Mesothelial cell of epicardium (in vitro differentiated cells): ENCODE measurements around the gene PARG. TPM values are rescaled to one million over a fixed set of nuclear protein-coding genes. Genes with fewer than 3 reads are reported as not detected.

Experiments used
- DNase-seq, 2 experiments: peaks; one replicate each; pipeline ENCODE4 v3.0.0; 2021; ENCODE audit warnings: low spot score in 2 of 2; ENCODE audit not compliant: unreplicated experiment in 2 of 2
- H3K27ac Mint-ChIP-seq: 2 replicates; pipeline ENCODE4 v1.8.0; 2021; ENCODE audit warnings: mixed read lengths
- H3K27me3 Mint-ChIP-seq: 2 replicates; pipeline ENCODE4 v1.8.0; 2021; ENCODE audit warnings: low read depth, mixed read lengths
- H3K36me3 Mint-ChIP-seq: 2 replicates; pipeline ENCODE4 v1.8.0; 2021; ENCODE audit warnings: mixed read lengths
- H3K4me1 Mint-ChIP-seq: 2 replicates; pipeline ENCODE4 v1.8.0; 2021; ENCODE audit warnings: mixed read lengths
- H3K4me3 Mint-ChIP-seq: 2 replicates; pipeline ENCODE4 v1.8.0; 2021; ENCODE audit warnings: mild to moderate bottlenecking, moderate library complexity, mixed read lengths
- H3K9me3 Mint-ChIP-seq: 2 replicates; pipeline ENCODE4 v1.8.0; 2021; ENCODE audit warnings: mixed read lengths
- total RNA-seq: library from RNA; stranded (reverse); gene quantifications from 3 replicates; pipeline ENCODE4 v1.2.1, GENCODE V29; 2021
- TF ChIP-seq, protein P1 (sequence below): fragments of 200-600 bp; sonication (generic); IDR thresholded peaks from one replicate; pipeline ENCODE4 v1.5.0; 2021; ENCODE audit warnings: antibody characterized with exemption; ENCODE audit not compliant: unreplicated experiment

Gene PARG
- total RNA-seq, 1 donor from 2014 or later, result 50.1 TPM

DNA sequence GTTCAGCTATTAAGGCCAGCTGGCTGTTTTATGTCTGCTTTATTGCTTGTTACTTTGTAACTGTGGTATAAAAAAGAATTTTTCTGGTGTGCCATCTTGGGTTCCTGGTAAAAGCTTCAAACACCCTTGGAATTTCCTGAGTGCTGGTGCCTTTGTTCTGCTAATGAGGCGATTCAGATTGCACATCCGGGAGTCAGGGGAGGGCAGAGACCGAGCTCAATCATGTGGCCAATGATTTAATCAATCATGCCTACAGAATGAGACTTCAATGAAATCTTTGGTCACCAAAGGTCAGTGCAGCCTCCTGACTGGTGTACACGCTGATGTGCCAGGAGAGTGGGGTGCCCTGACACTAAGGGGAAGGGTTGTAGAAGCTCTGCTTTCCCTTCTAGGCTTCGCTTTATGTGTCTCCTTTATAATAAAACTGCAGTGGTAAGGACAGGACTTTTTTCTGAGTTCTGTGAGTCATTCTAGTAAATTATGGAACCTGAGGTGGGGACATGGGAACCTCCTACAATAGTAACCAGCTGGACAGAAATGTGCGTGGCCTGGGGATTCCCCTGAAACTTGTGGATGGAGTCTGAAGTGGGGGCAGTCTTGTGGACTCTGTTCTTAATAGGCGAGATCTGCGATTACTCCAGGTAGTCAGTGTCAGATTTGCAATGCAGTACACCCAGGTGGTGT lies 110.3 kb downstream of the PARG start:
- peaks cover 15% of the 10 kb centered on the region for H3K36me3 Mint-ChIP-seq
- TF ChIP-seq, protein P1, sequence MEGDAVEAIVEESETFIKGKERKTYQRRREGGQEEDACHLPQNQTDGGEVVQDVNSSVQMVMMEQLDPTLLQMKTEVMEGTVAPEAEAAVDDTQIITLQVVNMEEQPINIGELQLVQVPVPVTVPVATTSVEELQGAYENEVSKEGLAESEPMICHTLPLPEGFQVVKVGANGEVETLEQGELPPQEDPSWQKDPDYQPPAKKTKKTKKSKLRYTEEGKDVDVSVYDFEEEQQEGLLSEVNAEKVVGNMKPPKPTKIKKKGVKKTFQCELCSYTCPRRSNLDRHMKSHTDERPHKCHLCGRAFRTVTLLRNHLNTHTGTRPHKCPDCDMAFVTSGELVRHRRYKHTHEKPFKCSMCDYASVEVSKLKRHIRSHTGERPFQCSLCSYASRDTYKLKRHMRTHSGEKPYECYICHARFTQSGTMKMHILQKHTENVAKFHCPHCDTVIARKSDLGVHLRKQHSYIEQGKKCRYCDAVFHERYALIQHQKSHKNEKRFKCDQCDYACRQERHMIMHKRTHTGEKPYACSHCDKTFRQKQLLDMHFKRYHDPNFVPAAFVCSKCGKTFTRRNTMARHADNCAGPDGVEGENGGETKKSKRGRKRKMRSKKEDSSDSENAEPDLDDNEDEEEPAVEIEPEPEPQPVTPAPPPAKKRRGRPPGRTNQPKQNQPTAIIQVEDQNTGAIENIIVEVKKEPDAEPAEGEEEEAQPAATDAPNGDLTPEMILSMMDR, result no peak
- H3K4me1 Mint-ChIP-seq, result peaks cover 18% of the 10 kb centered on the region
- H3K9me3 Mint-ChIP-seq, result no peaks in the 10 kb centered on the region
- no peak overlapping the region for H3K4me3 Mint-ChIP-seq
- no peaks in the 10 kb centered on the region for H3K27me3 Mint-ChIP-seq
- no peak for DNase-seq
- no peak overlapping the region for H3K27ac Mint-ChIP-seq

GRCh38 chr10:49830846-49831245 lies 111.0 kb downstream of the PARG start:
- Mint-ChIP-seq H3K36me3 (peaks cover 19% of the 10 kb centered on the region), H3K4me3 (no peak overlapping the region), H3K9me3 (no peaks in the 10 kb centered on the region), H3K27ac (no peak overlapping the region), H3K4me1 (peaks cover 18% of the 10 kb centered on the region), H3K27me3 (no peaks in the 10 kb centered on the region)
- TF ChIP-seq, protein P1, result no peak
- DNase-seq, result no peak

DNA sequence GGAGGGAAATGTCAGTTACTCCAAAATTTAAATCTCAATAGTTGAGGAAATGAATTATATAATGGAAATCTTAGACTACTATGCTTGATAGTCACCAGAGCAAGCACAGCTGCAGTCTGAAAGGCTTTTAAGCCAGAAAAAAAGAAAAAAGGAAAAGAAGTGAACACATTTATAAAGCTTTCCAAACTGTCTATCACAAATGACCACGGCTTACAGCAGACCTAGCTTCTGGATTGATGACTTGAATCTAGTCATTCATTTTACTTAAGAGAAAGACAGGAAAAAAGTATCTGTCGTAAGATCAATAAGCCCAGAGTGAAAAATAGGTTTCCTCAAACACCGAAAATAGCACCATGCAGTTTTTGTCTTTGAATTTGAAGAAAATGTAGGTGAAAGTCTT lies 111.8 kb downstream of the PARG start:
- Mint-ChIP-seq H3K4me1 (peaks cover 18% of the 10 kb centered on the region), H3K27ac (peak overlapping the region; percentile 3)

GRCh38 chr10:49827297-49827696 lies 114.5 kb downstream of the PARG start:
- DNase-seq, result no peak
- Mint-ChIP-seq H3K36me3 (peaks cover 30% of the 10 kb centered on the region), H3K27me3 (no peaks in the 10 kb centered on the region), H3K4me3 (no peak overlapping the region), H3K4me1 (peaks cover 11% of the 10 kb centered on the region), H3K27ac (no peak overlapping the region), H3K9me3 (peaks cover 1% of the 10 kb centered on the region)
- TF ChIP-seq, protein P1, result no peak

More for the DNA sequence above, 111.8 kb downstream of the PARG start:
- TF ChIP-seq, protein P1, result no peak
- H3K36me3 Mint-ChIP-seq, result peaks cover 23% of the 10 kb centered on the region
- no peak for DNase-seq
- H3K27me3 Mint-ChIP-seq, result no peaks in the 10 kb centered on the region
- no peak overlapping the region for H3K4me3 Mint-ChIP-seq
- no peaks in the 10 kb centered on the region for H3K9me3 Mint-ChIP-seq

- DNase-seq, result no peak
- Mint-ChIP-seq H3K9me3 (peaks cover 9% of the 10 kb centered on the region), H3K4me1 (no peaks in the 10 kb centered on the region), H3K4me3 (no peak overlapping the region), H3K27me3 (no peaks in the 10 kb centered on the region), H3K27ac (no peak overlapping the region), H3K36me3 (peaks cover 51% of the 10 kb centered on the region)
- TF ChIP-seq, protein P1, result no peak
Measured at GRCh38 chr10:49819234-49819958, 122.4 kb downstream of the PARG start.
